ENCODE data around the gene KIF24.

- TF ChIP-seq POLR2A (IDR thresholded peaks at IDR 0.05), result peak in 1 of 2 donors; percentile 68
- no peak for TF ChIP-seq CTCF (IDR thresholded peaks at IDR 0.05)
- peak; percentile 61 to 68 for TF ChIP-seq EP300 (IDR thresholded peaks at IDR 0.05)
These were observed 47.7 kb upstream of the KIF24 start, which contains the start of gene MYORG for GRCh38 chr9:34376596-34377403.
